Vagina (tissue), 2 donors: Measurements from ENCODE around the gene TRAF3IP1.

Source experiments
- POLR2A ChIP-seq, 2 donors: fragments of 450-650 bp; IDR thresholded peaks; one replicate each; pipeline ENCODE4 v1.6.1; 2017; ENCODE audit warnings: antibody characterized with exemption in 2 of 2, mild to moderate bottlenecking in 2 of 2, moderate library complexity in 2 of 2
- TF ChIP-seq, protein P1 (sequence below), 3 experiments: fragments of 450-650 bp in 2 of 3; fragments of 200-600 bp in 1 of 3; sonication (generic) in 1 of 3; IDR thresholded peaks; one replicate each; pipeline ENCODE4 v1.5.1; 2017 to 2019; ENCODE audit warnings: antibody characterized with exemption in 3 of 3, mild to moderate bottlenecking in 2 of 3, moderate library complexity in 2 of 3

DNA sequence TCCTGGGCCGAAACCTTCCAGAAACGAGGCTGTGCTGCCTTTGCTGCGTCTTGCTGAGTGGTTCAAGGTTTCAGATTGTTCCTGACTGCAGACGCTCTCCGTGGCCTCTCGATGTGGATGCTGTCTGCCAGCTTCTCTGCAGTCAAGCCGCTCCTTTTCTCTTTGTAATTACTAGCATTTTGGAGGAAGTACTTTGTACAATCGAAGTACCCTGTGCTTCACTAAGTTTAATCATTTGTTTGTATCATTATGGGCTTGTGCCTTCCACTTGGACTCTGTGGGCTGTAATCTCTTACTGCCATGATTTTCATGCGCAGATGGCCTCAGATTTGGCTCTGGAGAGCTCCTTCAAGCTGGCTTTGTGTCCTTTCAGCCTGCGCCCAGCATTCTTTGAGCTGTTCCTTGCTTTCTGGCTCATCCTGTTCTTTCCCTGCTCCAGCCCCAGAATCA lies 49.3 kb downstream of the TRAF3IP1 start:
- TF ChIP-seq POLR2A (IDR thresholded peaks at IDR 0.05) = no peak
- TF ChIP-seq, protein P1, sequence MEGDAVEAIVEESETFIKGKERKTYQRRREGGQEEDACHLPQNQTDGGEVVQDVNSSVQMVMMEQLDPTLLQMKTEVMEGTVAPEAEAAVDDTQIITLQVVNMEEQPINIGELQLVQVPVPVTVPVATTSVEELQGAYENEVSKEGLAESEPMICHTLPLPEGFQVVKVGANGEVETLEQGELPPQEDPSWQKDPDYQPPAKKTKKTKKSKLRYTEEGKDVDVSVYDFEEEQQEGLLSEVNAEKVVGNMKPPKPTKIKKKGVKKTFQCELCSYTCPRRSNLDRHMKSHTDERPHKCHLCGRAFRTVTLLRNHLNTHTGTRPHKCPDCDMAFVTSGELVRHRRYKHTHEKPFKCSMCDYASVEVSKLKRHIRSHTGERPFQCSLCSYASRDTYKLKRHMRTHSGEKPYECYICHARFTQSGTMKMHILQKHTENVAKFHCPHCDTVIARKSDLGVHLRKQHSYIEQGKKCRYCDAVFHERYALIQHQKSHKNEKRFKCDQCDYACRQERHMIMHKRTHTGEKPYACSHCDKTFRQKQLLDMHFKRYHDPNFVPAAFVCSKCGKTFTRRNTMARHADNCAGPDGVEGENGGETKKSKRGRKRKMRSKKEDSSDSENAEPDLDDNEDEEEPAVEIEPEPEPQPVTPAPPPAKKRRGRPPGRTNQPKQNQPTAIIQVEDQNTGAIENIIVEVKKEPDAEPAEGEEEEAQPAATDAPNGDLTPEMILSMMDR (IDR thresholded peaks at IDR 0.05) = no peak
